ENCODE measurements around the gene HNMT.

DNA sequence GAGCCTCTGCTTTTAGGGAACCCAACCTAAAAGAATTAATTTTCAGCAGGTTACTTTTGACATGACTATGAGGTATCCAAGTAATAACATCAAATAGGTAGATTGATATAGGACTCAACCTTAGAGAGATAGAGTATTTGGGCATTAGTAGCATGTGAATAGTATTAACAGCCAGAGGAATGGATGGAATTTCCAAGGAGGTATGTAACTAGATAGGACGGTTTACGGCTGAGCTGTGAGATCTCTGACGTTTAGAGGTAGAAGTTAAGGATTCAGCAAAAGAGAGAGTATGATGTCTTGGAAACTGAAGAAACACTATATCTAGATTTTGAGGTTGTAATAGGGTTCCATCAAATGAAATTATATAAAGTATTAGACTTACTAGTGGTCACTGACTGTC is 70.3 kb downstream of the HNMT start:
- no peak for TF ChIP-seq HCFC1 (IDR thresholded peaks at IDR 0.05; ENCODE audit: low read depth, low read length)
- no peak for TF ChIP-seq TAF1 (CRISPR knock-in tag; IDR thresholded peaks at IDR 0.05)
- TF ChIP-seq, protein P1, sequence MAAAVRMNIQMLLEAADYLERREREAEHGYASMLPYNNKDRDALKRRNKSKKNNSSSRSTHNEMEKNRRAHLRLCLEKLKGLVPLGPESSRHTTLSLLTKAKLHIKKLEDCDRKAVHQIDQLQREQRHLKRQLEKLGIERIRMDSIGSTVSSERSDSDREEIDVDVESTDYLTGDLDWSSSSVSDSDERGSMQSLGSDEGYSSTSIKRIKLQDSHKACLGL (CRISPR knock-in tag; IDR thresholded peaks at IDR 0.05), result no peak
- TF ChIP-seq, protein P2, sequence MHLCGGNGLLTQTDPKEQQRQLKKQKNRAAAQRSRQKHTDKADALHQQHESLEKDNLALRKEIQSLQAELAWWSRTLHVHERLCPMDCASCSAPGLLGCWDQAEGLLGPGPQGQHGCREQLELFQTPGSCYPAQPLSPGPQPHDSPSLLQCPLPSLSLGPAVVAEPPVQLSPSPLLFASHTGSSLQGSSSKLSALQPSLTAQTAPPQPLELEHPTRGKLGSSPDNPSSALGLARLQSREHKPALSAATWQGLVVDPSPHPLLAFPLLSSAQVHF (CRISPR knock-in tag; IDR thresholded peaks at IDR 0.05), result no peak
- TF ChIP-seq TEAD3 (CRISPR knock-in tag; optimal IDR thresholded peaks at IDR 0.05; ENCODE audit: borderline replicate concordance), result no peak
- TF ChIP-seq JUNB (CRISPR knock-in tag; IDR thresholded peaks at IDR 0.05; ENCODE audit: borderline replicate concordance), result no peak
- TF ChIP-seq, protein P3, sequence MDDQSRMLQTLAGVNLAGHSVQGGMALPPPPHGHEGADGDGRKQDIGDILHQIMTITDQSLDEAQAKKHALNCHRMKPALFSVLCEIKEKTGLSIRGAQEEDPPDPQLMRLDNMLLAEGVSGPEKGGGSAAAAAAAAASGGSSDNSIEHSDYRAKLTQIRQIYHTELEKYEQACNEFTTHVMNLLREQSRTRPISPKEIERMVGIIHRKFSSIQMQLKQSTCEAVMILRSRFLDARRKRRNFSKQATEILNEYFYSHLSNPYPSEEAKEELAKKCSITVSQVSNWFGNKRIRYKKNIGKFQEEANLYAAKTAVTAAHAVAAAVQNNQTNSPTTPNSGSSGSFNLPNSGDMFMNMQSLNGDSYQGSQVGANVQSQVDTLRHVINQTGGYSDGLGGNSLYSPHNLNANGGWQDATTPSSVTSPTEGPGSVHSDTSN (CRISPR knock-in tag; IDR thresholded peaks at IDR 0.05; ENCODE audit: borderline replicate concordance), result no peak

Measured in HepG2 (cell line).